ENCODE measurements around the gene ARAP2. TPM values are rescaled to one million over a fixed set of nuclear protein-coding genes. Genes with fewer than 3 reads are reported as not detected.
"Not testable (repeated sequence)": the region's sequence is repeated elsewhere in the genome, so short reads cannot be mapped to it uniquely, and the experiment has no call there.

The ARAP2 gene
- total and polyA plus RNA-seq, 2 experiments from 2014 or later, result 5.9 to 22.7 TPM

- Histone ChIP-seq H3K4me1 (ENCODE audit: insufficient read depth) (no peaks in the 10 kb centered on the region), H3K9me2 (replicated peaks; ENCODE audit: insufficient read depth) (no peaks in the 10 kb centered on the region), H3K27me3 (no peaks in the 10 kb centered on the region), H3K4me3 (no peak overlapping the region), H3K79me2 (no peaks in the 10 kb centered on the region), H3K9me3 (ENCODE audit: low read depth) (no peaks in the 10 kb centered on the region), H3K27ac (no peak overlapping the region), H3K4me2 (no peak overlapping the region), H4K20me1 (ENCODE audit: insufficient read depth, poor library complexity, severe bottlenecking) (no peaks in the 10 kb centered on the region), H3K36me3 (replicated peaks; ENCODE audit: insufficient read depth, low read depth) (no peaks in the 10 kb centered on the region), H2AFZ (no peak overlapping the region)
- TF ChIP-seq EZH2phosphoT487 (IDR thresholded peaks at IDR 0.05; ENCODE audit: low read depth, severe bottlenecking, unreplicated experiment), result no peak
- TF ChIP-seq CTCF (IDR thresholded peaks at IDR 0.05; ENCODE audit: poor library complexity), result peak; percentile 71
- TF ChIP-seq EZH2 (IDR thresholded peaks at IDR 0.05; ENCODE audit: borderline replicate concordance), result no peak
- WGBS (ENCODE audit: low lambda C conversion rate, missing lambda C conversion rate), result 60% methylated on average over 4 of the region's 4 CpGs
- DNase-seq (ENCODE audit: low spot score), result peak; percentile 26
Measured at GRCh38 chr4:36187723-36188333, 56.5 kb downstream of the ARAP2 start.

- H3K4me3 ChIP-seq, result no peak overlapping the region
- H3K27ac ChIP-seq, result no peak overlapping the region
- H3K36me3 ChIP-seq (replicated peaks; ENCODE audit: insufficient read depth, low read depth), result no peaks in the 10 kb centered on the region
- H3K4me2 ChIP-seq, result no peak overlapping the region
- no peak for DNase-seq (ENCODE audit: low spot score)
- H3K4me1 ChIP-seq (ENCODE audit: insufficient read depth), result no peaks in the 10 kb centered on the region
- H3K9me3 ChIP-seq (ENCODE audit: low read depth), result no peaks in the 10 kb centered on the region
- no peaks in the 10 kb centered on the region for H3K27me3 ChIP-seq
- no peaks in the 10 kb centered on the region for H3K79me2 ChIP-seq
- no peak overlapping the region for H2AFZ ChIP-seq
- H4K20me1 ChIP-seq (ENCODE audit: insufficient read depth, poor library complexity, severe bottlenecking), result no peaks in the 10 kb centered on the region
- 80% methylated on average over 5 of the region's 5 CpGs for WGBS (ENCODE audit: low lambda C conversion rate, missing lambda C conversion rate)
- no peaks in the 10 kb centered on the region for H3K9me2 ChIP-seq (replicated peaks; ENCODE audit: insufficient read depth)
- TF ChIP-seq EZH2 (IDR thresholded peaks at IDR 0.05; ENCODE audit: borderline replicate concordance) (no peak), EZH2phosphoT487 (IDR thresholded peaks at IDR 0.05; ENCODE audit: low read depth, severe bottlenecking, unreplicated experiment) (no peak), CTCF (IDR thresholded peaks at IDR 0.05; ENCODE audit: poor library complexity) (no peak)
Measured at GRCh38 chr4:36183665-36184393, 60.5 kb downstream of the ARAP2 start.

- DNase-seq (ENCODE audit: low spot score), result no peak
- Histone ChIP-seq H2AFZ (no peak overlapping the region), H3K36me3 (replicated peaks; ENCODE audit: insufficient read depth, low read depth) (no peaks in the 10 kb centered on the region), H3K27me3 (no peaks in the 10 kb centered on the region), H4K20me1 (ENCODE audit: insufficient read depth, poor library complexity, severe bottlenecking) (no peaks in the 10 kb centered on the region), H3K4me1 (ENCODE audit: insufficient read depth) (no peaks in the 10 kb centered on the region), H3K27ac (no peak overlapping the region), H3K4me3 (no peak overlapping the region), H3K9me3 (ENCODE audit: low read depth) (no peaks in the 10 kb centered on the region), H3K79me2 (no peaks in the 10 kb centered on the region), H3K4me2 (no peak overlapping the region), H3K9me2 (replicated peaks; ENCODE audit: insufficient read depth) (no peaks in the 10 kb centered on the region)
- 90% methylated on average over 3 of the region's 3 CpGs for WGBS (ENCODE audit: low lambda C conversion rate, missing lambda C conversion rate)
- no peak for TF ChIP-seq EZH2phosphoT487 (IDR thresholded peaks at IDR 0.05; ENCODE audit: low read depth, severe bottlenecking, unreplicated experiment)
- TF ChIP-seq CTCF (IDR thresholded peaks at IDR 0.05; ENCODE audit: poor library complexity), result no peak
- TF ChIP-seq EZH2 (IDR thresholded peaks at IDR 0.05; ENCODE audit: borderline replicate concordance), result no peak
Measured at GRCh38 chr4:36183232-36183631, 61.1 kb downstream of the ARAP2 start.

- not testable (repeated sequence) for DNase-seq (ENCODE audit: low spot score); H3K4me3 ChIP-seq; H3K4me1 ChIP-seq (ENCODE audit: insufficient read depth); H3K4me2 ChIP-seq; H3K36me3 ChIP-seq (replicated peaks; ENCODE audit: insufficient read depth, low read depth); H2AFZ ChIP-seq; H3K9me2 ChIP-seq (replicated peaks; ENCODE audit: insufficient read depth); H3K27ac ChIP-seq; H3K9me3 ChIP-seq (ENCODE audit: low read depth); H3K79me2 ChIP-seq; H4K20me1 ChIP-seq (ENCODE audit: insufficient read depth, poor library complexity, severe bottlenecking); H3K27me3 ChIP-seq
- WGBS (ENCODE audit: low lambda C conversion rate, missing lambda C conversion rate), result 89% methylated on average over 9 of the region's 9 CpGs
Measured at GRCh38 chr4:36182315-36182714, 62.0 kb downstream of the ARAP2 start.
